Panc1 (cell line): ENCODE data around the gene MAPK10.

Experiments used
- CTCF ChIP-seq: fragments of 450-650 bp; IDR thresholded peaks from 2 replicates; pipeline ENCODE4 v1.5.1; 2017; ENCODE audit warnings: mild to moderate bottlenecking
- POLR2AphosphoS5 ChIP-seq: IDR thresholded peaks from 2 replicates; pipeline ENCODE4 v1.6.1; 2012; ENCODE audit warnings: mild to moderate bottlenecking, low read depth, low read length, moderate library complexity
- REST ChIP-seq, 2 experiments: IDR thresholded peaks; 2 replicates each; pipeline ENCODE4 v1.6.1; 2011 to 2012; ENCODE audit warnings: low read depth in 2 of 2, control low read depth in 1 of 2, low read length in 1 of 2, mild to moderate bottlenecking in 1 of 2, moderate library complexity in 1 of 2; ENCODE audit not compliant: insufficient read depth in 1 of 2
- SIN3A ChIP-seq: IDR thresholded peaks from 2 replicates; pipeline ENCODE4 v1.6.1; 2012; ENCODE audit warnings: low read depth, mild to moderate bottlenecking, low read length, moderate library complexity, borderline replicate concordance; ENCODE audit not compliant: insufficient read depth
- TCF7L2 ChIP-seq: IDR thresholded peaks from 2 replicates; pipeline ENCODE4 v1.6.1; 2011; ENCODE audit warnings: mild to moderate bottlenecking, low read depth, low read length, inconsistent platforms

GRCh38 chr4:86132468-86132867 is 227.4 kb downstream of the MAPK10 start:
- TF ChIP-seq CTCF: no peak
- no peak for TF ChIP-seq SIN3A
- TF ChIP-seq POLR2AphosphoS5: no peak
- no peak for TF ChIP-seq REST (IDR thresholded peaks at IDR 0.05; ENCODE audit: insufficient read depth in 1 of 2, low read depth in 2 of 2, low read length in 1 of 2)
- TF ChIP-seq TCF7L2: no peak
